K562 (cell line): ENCODE results near the gene IRF1. TPM values are rescaled to one million over a fixed set of nuclear protein-coding genes. Genes with fewer than 3 reads are reported as not detected.

ENCODE experiments used
- CBX3 ChIP-seq, 2 experiments: IDR thresholded peaks; 1 replicate in 1 of 2; 2 replicates in 1 of 2; pipeline ENCODE4 v1.6.1; 2012; ENCODE audit warnings: inconsistent platforms in 2 of 2, low read length in 2 of 2, borderline replicate concordance in 1 of 2, control low read depth in 1 of 2
- LEF1 ChIP-seq: fragments of 450-650 bp; IDR thresholded peaks from 2 replicates; pipeline ENCODE4 v1.6.1; 2016; ENCODE audit warnings: mild to moderate bottlenecking
- ZNF239 ChIP-seq: fragments of 250-450 bp; sonication (Bioruptor Pico); IDR thresholded peaks from 2 replicates; pipeline ENCODE4 v1.4.0; 2020; ENCODE audit warnings: mild to moderate bottlenecking
- polyA plus RNA-seq, 8 experiments: library from polyadenylated mRNA; depleted of rRNA in 4 of 8; stranded (reverse) in 5 of 8; unstranded in 3 of 8; fragments of >200 nt; fragmentation: Nextera tagmentation in 2 of 8; fragmentation: Illumina TruSeq in 1 of 8; extraction: Ambion mirVana in 2 of 8; extraction: Trizol in 1 of 8; gene quantifications; 2 replicates each; pipeline versions ENCODE4 v1.2.1 to v1.2.3, GENCODE V29; 2011 to 2014; ENCODE audit warnings: inconsistent platforms in 1 of 8, missing spikeins in 1 of 8
- total RNA-seq, 7 experiments: library from RNA; depleted of rRNA in 6 of 7; stranded (reverse); fragments of >200 nt in 6 of 7; fragmentation: Illumina TruSeq in 2 of 7; extraction: Trizol in 2 of 7; gene quantifications; 2 replicates each; pipeline versions ENCODE4 v1.2.1 to v1.2.3, GENCODE V29; 2011 to 2021; ENCODE audit warnings: low replicate concordance in 1 of 7
- TF ChIP-seq, protein P1 (sequence below): fragments of 250-450 bp; sonication (Bioruptor Pico); IDR thresholded peaks from 2 replicates; pipeline ENCODE4 v1.8.0; 2022; ENCODE audit warnings: inconsistent platforms, mild to moderate bottlenecking, moderate library complexity, borderline replicate concordance
- TF ChIP-seq, protein P2 (sequence below): fragments of 450-650 bp; IDR thresholded peaks from 2 replicates; pipeline ENCODE4 v1.6.1; 2016; ENCODE audit warnings: antibody characterized with exemption
- TF ChIP-seq, protein P3 (sequence below), 3 experiments: IDR thresholded peaks in 2 of 3; conservative IDR thresholded peaks in 1 of 3; 2 replicates each; pipeline ENCODE4 v1.5.1; 2011 to 2012; ENCODE audit warnings: low read length in 3 of 3, mild to moderate bottlenecking in 3 of 3, control low read depth in 2 of 3, improper control_type of control experiment in 1 of 3, inconsistent platforms in 1 of 3, low read depth in 1 of 3, mixed read lengths in 1 of 3, moderate library complexity in 1 of 3; ENCODE audit not compliant: insufficient read depth in 2 of 3

The IRF1 gene
- total and polyA plus RNA-seq, 9 of the 15 experiments (the other 6 are each of a cell fraction or from before 2014, with no cell fraction given), result 1.1 to 12.3 (median 5.9) TPM

DNA sequence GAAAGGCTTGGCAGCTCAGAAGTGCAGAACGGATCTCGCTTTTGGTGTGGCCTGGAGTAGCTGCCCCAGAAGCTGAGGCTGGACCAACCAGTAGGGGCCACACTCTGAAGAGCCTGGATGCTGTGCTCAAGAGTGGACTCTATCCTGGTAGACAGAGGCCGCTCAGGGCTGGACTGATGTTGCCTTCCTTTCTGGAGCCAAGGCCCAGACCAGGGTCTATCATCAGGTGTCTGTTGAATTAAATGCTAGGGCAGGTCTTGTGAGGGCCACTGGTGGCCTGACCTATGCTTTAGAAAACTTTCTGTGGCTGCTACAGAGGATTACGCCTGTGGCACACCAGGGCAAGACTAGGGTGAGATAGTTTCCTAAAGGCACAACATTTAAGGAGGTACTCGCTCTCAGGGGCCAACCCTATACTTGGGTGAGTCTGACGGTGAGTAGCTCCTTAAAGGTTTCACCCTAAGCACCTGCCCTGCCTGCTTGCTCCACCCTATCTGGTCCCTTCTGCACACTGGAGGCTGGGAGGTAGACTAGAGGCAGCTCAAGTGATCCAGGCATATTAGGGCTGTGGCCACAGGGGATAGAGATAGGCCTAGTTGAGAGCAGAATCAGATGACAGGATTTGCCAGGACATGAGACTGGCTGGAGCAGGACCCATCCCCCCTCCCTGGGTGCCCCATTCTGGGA, 9.8 kb upstream of the IRF1 start (continued):
- TF ChIP-seq, protein P1, sequence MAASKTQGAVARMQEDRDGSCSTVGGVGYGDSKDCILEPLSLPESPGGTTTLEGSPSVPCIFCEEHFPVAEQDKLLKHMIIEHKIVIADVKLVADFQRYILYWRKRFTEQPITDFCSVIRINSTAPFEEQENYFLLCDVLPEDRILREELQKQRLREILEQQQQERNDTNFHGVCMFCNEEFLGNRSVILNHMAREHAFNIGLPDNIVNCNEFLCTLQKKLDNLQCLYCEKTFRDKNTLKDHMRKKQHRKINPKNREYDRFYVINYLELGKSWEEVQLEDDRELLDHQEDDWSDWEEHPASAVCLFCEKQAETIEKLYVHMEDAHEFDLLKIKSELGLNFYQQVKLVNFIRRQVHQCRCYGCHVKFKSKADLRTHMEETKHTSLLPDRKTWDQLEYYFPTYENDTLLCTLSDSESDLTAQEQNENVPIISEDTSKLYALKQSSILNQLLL (CRISPR knock-in tag), result no peak
- TF ChIP-seq LEF1, result no peak
- TF ChIP-seq, protein P2, sequence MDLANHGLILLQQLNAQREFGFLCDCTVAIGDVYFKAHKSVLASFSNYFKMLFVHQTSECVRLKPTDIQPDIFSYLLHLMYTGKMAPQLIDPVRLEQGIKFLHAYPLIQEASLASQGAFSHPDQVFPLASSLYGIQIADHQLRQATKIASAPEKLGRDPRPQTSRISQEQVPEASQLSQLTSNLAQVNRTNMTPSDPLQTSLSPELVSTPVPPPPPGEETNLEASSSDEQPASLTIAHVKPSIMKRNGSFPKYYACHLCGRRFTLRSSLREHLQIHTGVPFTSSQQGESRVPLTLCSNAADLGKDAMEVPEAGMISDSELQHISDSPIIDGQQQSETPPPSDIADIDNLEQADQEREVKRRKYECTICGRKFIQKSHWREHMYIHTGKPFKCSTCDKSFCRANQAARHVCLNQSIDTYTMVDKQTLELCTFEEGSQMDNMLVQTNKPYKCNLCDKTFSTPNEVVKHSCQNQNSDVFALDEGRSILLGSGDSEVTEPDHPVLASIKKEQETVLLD, result no peak
- no peak for TF ChIP-seq CBX3 (IDR thresholded peaks at IDR 0.05; ENCODE audit: borderline replicate concordance in 1 of 2, low read length in 2 of 2)
- TF ChIP-seq, protein P3, sequence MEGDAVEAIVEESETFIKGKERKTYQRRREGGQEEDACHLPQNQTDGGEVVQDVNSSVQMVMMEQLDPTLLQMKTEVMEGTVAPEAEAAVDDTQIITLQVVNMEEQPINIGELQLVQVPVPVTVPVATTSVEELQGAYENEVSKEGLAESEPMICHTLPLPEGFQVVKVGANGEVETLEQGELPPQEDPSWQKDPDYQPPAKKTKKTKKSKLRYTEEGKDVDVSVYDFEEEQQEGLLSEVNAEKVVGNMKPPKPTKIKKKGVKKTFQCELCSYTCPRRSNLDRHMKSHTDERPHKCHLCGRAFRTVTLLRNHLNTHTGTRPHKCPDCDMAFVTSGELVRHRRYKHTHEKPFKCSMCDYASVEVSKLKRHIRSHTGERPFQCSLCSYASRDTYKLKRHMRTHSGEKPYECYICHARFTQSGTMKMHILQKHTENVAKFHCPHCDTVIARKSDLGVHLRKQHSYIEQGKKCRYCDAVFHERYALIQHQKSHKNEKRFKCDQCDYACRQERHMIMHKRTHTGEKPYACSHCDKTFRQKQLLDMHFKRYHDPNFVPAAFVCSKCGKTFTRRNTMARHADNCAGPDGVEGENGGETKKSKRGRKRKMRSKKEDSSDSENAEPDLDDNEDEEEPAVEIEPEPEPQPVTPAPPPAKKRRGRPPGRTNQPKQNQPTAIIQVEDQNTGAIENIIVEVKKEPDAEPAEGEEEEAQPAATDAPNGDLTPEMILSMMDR (IDR thresholded peaks at IDR 0.05 in 2 of 3, conservative IDR thresholded peaks at IDR 0.05 in 1 of 3; ENCODE audit: insufficient read depth in 2 of 3, low read depth in 1 of 3, low read length in 3 of 3), result 0 out of 6 replicates have a peak, but pooled peaks of 1 of the 3 experiments have one; percentile 4
- TF ChIP-seq ZNF239 (CRISPR knock-in tag), result no peak
- TF ChIP-seq, all 486 proteins: peak for 3
